ENCODE data around the gene MACIR. TPM values are rescaled to one million over a fixed set of nuclear protein-coding genes. Genes with fewer than 3 reads are reported as not detected.
A peak's percentile ranks its signal among the peaks of the same experiment; 100 is the strongest.

The MACIR gene, protein sequence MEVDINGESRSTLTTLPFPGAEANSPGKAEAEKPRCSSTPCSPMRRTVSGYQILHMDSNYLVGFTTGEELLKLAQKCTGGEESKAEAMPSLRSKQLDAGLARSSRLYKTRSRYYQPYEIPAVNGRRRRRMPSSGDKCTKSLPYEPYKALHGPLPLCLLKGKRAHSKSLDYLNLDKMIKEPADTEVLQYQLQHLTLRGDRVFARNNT
- total RNA-seq: 1 to 10 TPM; 5.3 to 6.2 (median 5.4) TPM

DNA sequence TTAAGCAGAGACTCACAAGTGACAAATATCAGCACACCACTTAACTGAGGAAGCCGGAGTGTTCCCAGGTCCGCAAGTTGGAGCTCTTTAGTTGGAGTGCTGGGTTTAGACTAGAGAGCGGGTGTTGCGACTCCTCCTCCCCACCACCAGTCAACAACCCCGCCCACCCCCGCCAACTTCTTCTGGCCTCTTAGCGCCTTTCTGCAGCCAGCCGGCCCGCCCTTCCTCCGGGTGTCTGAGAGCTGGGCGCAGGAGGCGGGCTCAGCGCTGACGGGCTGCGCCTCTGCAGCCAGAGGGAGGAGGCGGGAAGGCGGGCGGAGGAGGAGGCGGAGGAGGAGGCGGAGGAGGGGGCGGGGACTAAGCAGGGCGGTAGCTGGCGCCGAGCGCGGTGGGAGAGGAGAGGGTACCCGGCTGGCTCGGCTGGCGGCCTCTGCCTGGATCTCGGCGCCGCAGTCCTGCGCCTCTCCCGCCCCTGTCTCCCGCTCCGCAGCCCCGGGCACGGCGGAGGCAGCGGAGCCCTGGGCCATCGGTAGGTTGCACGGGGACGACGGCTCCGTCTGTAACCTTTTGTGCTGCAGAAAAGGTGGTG lies at the start of gene MACIR:
MACIR (plus strand) TSS at position 396 of the 589 bp plus-strand sequence. CDS start 17,157 bp downstream, outside the sequence.
- Histone ChIP-seq H3K27ac (peak within 1 kb of the TSS; percentile 78), H3K4me1 (peaks cover 21% of the 10 kb centered on the region), H3K9me3 (no peaks in the 10 kb centered on the region), H3K36me3 (no peaks in the 10 kb centered on the region), H3K27me3 (no peaks in the 10 kb centered on the region), H3K4me3 (peak within 1 kb of the TSS; percentile 61)
- peak; percentile 97 for DNase-seq (ENCODE audit: low spot score in 2 of 2)
- 0% methylated on average over 8 of the region's 45 CpGs for WGBS
- no peak for TF ChIP-seq POLR2AphosphoS5 (IDR thresholded peaks at IDR 0.05)
- no peak for TF ChIP-seq EP300 (IDR thresholded peaks at IDR 0.05)
- TF ChIP-seq, protein P1, sequence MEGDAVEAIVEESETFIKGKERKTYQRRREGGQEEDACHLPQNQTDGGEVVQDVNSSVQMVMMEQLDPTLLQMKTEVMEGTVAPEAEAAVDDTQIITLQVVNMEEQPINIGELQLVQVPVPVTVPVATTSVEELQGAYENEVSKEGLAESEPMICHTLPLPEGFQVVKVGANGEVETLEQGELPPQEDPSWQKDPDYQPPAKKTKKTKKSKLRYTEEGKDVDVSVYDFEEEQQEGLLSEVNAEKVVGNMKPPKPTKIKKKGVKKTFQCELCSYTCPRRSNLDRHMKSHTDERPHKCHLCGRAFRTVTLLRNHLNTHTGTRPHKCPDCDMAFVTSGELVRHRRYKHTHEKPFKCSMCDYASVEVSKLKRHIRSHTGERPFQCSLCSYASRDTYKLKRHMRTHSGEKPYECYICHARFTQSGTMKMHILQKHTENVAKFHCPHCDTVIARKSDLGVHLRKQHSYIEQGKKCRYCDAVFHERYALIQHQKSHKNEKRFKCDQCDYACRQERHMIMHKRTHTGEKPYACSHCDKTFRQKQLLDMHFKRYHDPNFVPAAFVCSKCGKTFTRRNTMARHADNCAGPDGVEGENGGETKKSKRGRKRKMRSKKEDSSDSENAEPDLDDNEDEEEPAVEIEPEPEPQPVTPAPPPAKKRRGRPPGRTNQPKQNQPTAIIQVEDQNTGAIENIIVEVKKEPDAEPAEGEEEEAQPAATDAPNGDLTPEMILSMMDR (IDR thresholded peaks at IDR 0.05): no peak
- TF ChIP-seq POLR2A (IDR thresholded peaks at IDR 0.05): no peak

DNA sequence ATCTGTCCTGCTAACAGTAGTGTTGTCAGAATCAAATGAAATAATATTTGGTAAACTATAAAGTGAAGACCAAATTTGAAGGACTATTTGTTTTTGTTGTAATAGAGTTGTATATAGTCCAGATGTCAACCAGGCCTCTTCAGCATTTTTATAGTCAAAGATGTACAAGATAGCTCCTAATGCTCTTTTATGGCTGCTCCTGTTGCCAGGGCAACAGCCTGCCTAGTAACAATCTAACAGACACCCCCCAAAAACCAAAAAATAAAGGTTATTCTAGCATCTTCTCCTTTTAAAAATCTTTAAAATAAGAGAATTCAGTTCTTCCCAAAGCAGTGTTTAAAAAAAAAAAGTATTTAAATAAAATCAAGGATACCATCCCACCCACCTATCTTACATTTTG lies 49.5 kb upstream of the MACIR start:
- Histone ChIP-seq H3K9me3 (no peaks in the 10 kb centered on the region), H3K27ac (no peak overlapping the region), H3K4me3 (no peak overlapping the region), H3K4me1 (no peaks in the 10 kb centered on the region), H3K27me3 (no peaks in the 10 kb centered on the region), H3K36me3 (no peaks in the 10 kb centered on the region)
- TF ChIP-seq, protein P1 (IDR thresholded peaks at IDR 0.05): no peak
- TF ChIP-seq POLR2AphosphoS5 (IDR thresholded peaks at IDR 0.05) (no peak), EP300 (IDR thresholded peaks at IDR 0.05) (no peak), POLR2A (IDR thresholded peaks at IDR 0.05) (no peak)
- no peak for DNase-seq (ENCODE audit: low spot score in 2 of 2)

DNA sequence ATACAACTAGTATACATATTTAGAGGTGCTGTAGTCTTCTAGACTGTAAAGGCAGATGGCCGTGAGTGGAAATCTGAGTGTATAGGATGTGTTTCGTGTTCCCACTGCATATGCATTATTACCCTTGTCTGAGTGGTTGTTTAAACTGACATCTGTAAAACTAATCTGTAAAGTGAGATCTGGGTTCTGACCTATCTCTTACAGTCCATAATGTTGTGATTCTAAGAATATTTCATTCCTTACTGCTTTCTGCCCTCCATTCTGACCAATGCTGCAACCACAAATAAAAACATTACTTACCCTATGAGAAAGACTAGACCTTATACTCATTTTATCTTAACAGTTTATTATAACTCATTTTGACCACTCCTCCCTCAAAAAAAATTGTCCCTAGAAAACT lies 47.6 kb upstream of the MACIR start:
- H3K9me3 ChIP-seq: no peaks in the 10 kb centered on the region
- H3K27me3 ChIP-seq: no peaks in the 10 kb centered on the region
- H3K27ac ChIP-seq: no peak overlapping the region
- no peaks in the 10 kb centered on the region for H3K4me1 ChIP-seq
- H3K4me3 ChIP-seq: no peak overlapping the region
- no peak for TF ChIP-seq EP300 (IDR thresholded peaks at IDR 0.05)
- TF ChIP-seq POLR2A (IDR thresholded peaks at IDR 0.05): no peak
- no peak for TF ChIP-seq POLR2AphosphoS5 (IDR thresholded peaks at IDR 0.05)
- TF ChIP-seq, protein P1 (IDR thresholded peaks at IDR 0.05): no peak
- DNase-seq (ENCODE audit: low spot score in 2 of 2): no peak
- H3K36me3 ChIP-seq: no peaks in the 10 kb centered on the region
- WGBS: 92% methylated on average over 2 of the region's 2 CpGs

DNA sequence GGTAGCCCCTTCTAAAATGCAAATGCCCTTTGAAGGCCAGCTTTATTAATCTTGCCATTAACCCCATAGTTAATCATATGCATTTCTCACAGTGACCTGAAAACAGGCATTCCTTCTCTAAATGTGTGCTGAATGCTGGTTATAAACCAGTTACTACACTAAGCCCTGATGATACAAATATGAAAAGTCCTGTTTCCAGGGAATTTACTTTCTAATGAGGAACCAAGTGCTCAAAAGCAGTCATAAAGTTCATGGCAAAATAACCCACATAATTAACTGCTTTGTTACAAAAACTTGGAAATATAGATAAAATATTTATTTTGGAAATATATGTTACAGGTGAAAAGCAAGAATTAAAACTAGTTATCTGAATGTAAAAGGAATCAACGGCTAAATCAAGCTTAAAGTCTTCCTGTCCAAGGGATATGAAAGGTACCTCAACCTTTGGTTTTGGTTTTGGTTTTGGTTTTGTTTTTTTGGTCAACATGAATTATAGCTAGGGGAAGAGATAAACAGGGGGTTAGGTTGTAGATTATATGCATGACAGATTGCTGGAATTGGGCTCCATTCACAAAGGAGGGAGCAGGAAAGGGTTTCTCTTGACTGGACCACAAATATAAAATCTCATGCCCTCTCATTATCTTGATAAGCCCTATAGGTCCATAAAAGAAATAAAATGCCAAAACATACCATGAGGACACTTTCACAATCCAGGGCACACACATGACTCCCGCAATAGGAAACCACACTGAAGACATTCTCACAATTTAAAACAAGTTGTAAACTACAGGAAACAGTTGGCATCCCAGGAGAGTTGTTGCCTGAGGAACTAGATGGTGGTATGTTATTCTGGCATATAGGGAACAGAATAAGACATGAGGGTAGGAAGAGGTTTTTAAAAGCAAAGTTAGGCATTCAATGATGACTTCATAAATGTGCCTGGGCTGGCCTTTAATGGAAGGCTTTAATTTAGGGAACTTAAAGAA lies 46.7 kb upstream of the MACIR start:
- Histone ChIP-seq H3K27ac (no peak overlapping the region), H3K36me3 (no peaks in the 10 kb centered on the region), H3K9me3 (no peaks in the 10 kb centered on the region), H3K27me3 (no peaks in the 10 kb centered on the region), H3K4me1 (no peaks in the 10 kb centered on the region), H3K4me3 (no peak overlapping the region)
- TF ChIP-seq POLR2A (IDR thresholded peaks at IDR 0.05) (no peak), EP300 (IDR thresholded peaks at IDR 0.05) (no peak), POLR2AphosphoS5 (IDR thresholded peaks at IDR 0.05) (no peak)
- TF ChIP-seq, protein P1 (IDR thresholded peaks at IDR 0.05): no peak
- 77% methylated on average over 2 of the region's 2 CpGs for WGBS
- DNase-seq (ENCODE audit: low spot score in 2 of 2): no peak

DNA sequence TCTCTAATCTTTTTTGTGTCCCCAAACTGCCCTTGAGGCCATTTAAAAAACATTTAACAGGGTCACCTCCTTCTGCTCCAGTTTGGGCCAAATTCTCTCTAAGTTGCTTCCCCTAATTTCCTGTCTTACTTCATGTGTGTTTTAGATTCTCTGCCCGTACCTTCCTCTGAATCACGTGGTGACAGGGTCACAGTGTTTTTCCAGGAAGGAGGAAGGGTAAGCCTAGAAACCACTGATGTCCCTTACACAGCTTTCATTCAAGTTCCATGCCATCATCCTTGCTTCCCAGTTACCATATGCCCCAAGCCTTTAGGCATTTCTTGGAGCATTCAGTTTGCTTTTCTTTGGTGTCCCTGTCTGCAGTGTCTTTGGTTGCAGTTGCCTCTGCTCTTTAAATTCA lies 42.4 kb upstream of the MACIR start:
- no peak for TF ChIP-seq EP300 (IDR thresholded peaks at IDR 0.05)
- TF ChIP-seq POLR2AphosphoS5 (IDR thresholded peaks at IDR 0.05): no peak
- TF ChIP-seq, protein P1 (IDR thresholded peaks at IDR 0.05): no peak
- TF ChIP-seq POLR2A (IDR thresholded peaks at IDR 0.05): no peak
- Histone ChIP-seq H3K4me1 (no peaks in the 10 kb centered on the region), H3K27me3 (no peaks in the 10 kb centered on the region), H3K9me3 (no peaks in the 10 kb centered on the region), H3K27ac (no peak overlapping the region), H3K36me3 (no peaks in the 10 kb centered on the region), H3K4me3 (no peak overlapping the region)
- no peak for DNase-seq (ENCODE audit: low spot score in 2 of 2)
- WGBS: 37% methylated on average over 2 of the region's 2 CpGs
